ENCODE results near the gene TBL1X.
A peak's percentile ranks its signal among the peaks of the same experiment; 100 is the strongest.

Gene TBL1X

DNA sequence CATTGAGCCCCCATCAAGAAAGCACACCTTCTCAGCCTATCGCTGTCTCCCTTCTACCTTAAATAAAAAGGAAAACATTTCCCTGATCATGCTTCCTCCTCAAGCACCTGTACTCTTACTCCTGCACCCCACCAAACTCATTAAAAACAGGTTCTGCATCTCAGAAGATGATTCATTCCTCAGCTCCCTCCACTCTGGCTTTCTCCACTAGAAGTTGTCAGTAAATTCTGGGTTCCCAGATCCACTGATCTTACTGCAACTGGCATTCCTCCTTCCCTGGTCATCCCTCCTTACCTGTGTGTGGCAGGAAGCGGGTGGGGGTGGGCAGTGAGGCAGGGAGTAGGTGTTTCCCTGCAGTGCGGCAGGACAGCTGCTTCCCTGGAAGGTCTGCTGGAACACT is 192.0 kb downstream of the TBL1X start:
- no peak for TF ChIP-seq CTCF (conservative IDR thresholded peaks at IDR 0.05; ENCODE audit: low read depth, low read length)
- DNase-seq (ENCODE audit: low read depth): no peak
- no peak overlapping the region for H3K4me3 ChIP-seq (ENCODE audit: low read depth, low read length)

DNA sequence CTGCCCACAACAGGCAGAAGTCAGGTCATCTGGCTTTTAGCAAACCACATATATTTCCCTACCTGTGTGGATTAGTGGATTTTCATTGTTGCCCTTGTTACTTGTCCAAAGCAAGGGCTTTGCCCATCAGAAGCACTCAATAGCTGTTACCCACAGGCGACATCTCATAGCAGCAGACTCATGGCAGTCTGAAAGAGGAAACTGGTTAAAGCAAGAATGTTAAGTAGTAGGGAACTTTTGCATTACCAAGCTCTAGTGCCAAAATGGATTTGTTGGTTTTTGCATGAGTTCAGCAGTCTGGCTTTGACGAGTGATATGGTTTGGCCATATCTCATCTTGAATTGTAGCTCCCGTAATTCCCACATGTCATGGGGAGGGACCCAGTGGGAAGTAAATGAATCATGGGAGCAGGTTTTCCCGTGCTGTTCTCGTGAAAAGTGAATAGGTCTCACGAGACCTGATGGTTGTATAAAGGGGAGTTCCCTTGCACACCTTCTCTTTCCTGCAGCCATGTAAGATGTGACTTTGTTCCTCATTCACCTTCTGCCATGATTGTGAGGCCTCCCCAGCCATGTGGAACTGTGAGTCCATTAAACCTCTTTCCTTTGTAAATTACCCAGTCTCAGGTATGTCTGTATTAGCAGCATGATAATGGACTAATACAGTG is 192.9 kb downstream of the TBL1X start:
- no peak for DNase-seq (ENCODE audit: low read depth)
- TF ChIP-seq CTCF (conservative IDR thresholded peaks at IDR 0.05; ENCODE audit: low read depth, low read length): no peak
- H3K4me3 ChIP-seq (ENCODE audit: low read depth, low read length): no peak overlapping the region

DNA sequence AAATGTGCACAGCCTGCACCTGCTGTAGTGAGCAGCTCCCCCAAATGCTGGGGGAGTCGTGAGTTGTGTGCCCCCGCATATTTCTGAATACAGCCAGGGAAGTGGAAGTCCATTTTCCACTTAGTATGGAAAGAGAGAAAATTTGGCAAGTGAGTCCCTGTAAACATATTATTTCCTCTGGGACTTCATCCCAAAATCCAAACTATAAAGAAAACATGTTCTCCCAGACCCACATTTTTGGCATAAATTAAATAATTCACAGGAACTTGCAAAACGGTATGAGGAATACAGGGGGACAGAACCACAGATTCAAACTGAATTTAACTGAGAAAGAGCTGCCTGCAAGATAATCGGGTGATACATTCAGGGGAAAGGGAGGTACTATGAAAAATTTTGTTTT is 193.6 kb downstream of the TBL1X start:
- DNase-seq (ENCODE audit: low read depth): no peak
- TF ChIP-seq CTCF (conservative IDR thresholded peaks at IDR 0.05; ENCODE audit: low read depth, low read length): no peak

DNA sequence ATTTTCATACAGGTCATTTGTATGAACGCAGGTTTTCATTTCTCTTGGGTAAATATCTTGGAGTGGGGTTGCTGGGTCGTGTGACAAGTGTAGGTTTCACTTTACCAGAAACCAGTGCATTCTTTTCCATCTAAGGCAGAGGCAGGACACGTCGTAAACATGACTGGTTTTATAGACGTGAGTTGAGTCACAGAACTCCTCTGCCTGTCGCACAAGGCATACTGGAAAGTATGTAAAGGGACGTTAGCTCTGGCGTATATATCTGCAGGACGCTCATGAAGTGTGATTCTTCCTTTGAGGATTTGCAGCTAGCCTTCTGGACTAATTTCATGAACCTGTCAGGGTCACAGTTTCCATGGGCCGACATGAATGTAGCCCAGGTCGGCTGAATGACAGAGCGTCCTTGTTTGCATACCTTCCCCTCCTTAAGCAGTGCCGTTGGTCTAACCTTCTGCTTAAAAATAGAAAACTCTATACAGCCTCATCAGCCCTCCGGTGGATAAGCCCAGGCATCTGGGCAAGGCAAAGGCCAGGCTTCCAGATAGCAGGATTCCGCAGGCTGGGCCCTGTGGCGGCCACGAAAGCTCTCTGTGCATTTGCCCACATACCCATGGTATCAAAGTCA is 194.8 kb downstream of the TBL1X start:
- no peak overlapping the region for H3K4me3 ChIP-seq (ENCODE audit: low read depth, low read length)
- DNase-seq (ENCODE audit: low read depth): no peak
- no peak for TF ChIP-seq CTCF (conservative IDR thresholded peaks at IDR 0.05; ENCODE audit: low read depth, low read length)

More for the DNA sequence above, 193.6 kb downstream of the TBL1X start:
- H3K4me3 ChIP-seq (ENCODE audit: low read depth, low read length): no peak overlapping the region

- no peak for TF ChIP-seq CTCF (conservative IDR thresholded peaks at IDR 0.05; ENCODE audit: low read depth, low read length)
- peak; percentile 33 for DNase-seq (ENCODE audit: low read depth)
- H3K4me3 ChIP-seq (ENCODE audit: low read depth, low read length): no peak overlapping the region
Observed at GRCh38 chrX:9662148-9662547, 197.3 kb downstream of the TBL1X start.

DNA sequence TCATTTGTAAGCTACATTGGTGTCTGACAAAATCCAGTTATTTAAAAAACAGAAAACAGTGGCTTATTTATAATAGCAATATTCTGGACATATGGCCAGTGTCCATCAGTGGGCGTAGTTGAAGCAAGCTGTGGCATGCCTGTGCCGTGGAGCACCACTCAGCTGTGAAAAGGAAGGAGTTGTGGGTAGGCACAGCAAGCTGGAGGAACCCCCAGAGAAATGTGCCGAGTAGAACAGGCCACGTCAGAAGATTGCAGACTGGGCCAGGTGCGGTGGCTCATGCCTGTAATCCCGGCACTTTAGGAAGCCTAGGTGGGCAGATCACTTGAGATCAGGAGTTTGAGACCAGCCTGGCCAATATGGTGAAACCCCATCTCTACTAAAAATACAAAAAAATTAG is 198.4 kb downstream of the TBL1X start:
- TF ChIP-seq CTCF (conservative IDR thresholded peaks at IDR 0.05; ENCODE audit: low read depth, low read length): no peak
- DNase-seq (ENCODE audit: low read depth): no peak

DNA sequence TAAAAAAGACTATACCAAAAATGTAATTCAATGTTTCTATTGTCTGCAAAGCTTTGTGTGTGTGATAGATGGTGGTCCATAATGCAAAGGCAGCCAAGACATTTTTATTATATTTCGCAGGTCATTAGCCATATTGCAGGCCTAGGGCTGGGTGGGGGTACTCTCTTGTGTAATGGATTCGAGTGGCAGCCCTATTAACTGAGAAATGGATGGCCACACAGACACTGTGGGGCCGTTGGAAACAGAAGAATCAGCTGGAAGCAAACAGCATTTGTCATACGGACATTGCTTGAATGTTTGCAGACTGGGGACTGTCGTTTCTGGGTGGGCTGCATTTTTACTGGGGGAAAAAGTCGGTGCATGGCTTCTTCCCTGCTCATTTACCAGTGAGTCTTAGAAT is 199.4 kb downstream of the TBL1X start:
- DNase-seq (ENCODE audit: low read depth): no peak

More for the DNA sequence above, 198.4 kb downstream of the TBL1X start:
- no peak overlapping the region for H3K4me3 ChIP-seq (ENCODE audit: low read depth, low read length)

More for the DNA sequence above, 199.4 kb downstream of the TBL1X start:
- no peak overlapping the region for H3K4me3 ChIP-seq (ENCODE audit: low read depth, low read length)
- TF ChIP-seq CTCF (conservative IDR thresholded peaks at IDR 0.05; ENCODE audit: low read depth, low read length): no peak

Data from choroid plexus epithelial cell (primary cell).